ENCODE results near the gene DLG2. TPM values are rescaled to one million over a fixed set of nuclear protein-coding genes. Genes with fewer than 3 reads are reported as not detected.

The DLG2 gene
- total RNA-seq, 1 donor from 2014 or later: 0.43 TPM

GRCh38 chr11:83569134-83569805 lies 2057.9 kb downstream of the DLG2 start:
- H3K27me3 ChIP-seq: no peaks in the 10 kb centered on the region
- H3K4me1 ChIP-seq: no peaks in the 10 kb centered on the region
- H3K27ac ChIP-seq: no peak overlapping the region
- H3K36me3 ChIP-seq: no peaks in the 10 kb centered on the region
- DNase-seq (ENCODE audit: low spot score in 2 of 2): no peak
- no peak overlapping the region for H3K4me3 ChIP-seq
- TF ChIP-seq CTCF (IDR thresholded peaks at IDR 0.05): no peak
- intact Hi-C loops (cut with DNase I): no loop called here
- no peaks in the 10 kb centered on the region for H3K9me3 ChIP-seq

GRCh38 chr11:83568516-83568915 lies 2058.6 kb downstream of the DLG2 start:
- Histone ChIP-seq H3K36me3 (no peaks in the 10 kb centered on the region), H3K27me3 (no peaks in the 10 kb centered on the region), H3K4me1 (no peaks in the 10 kb centered on the region), H3K9me3 (no peaks in the 10 kb centered on the region), H3K4me3 (no peak overlapping the region), H3K27ac (no peak overlapping the region)
- no peak for TF ChIP-seq CTCF (IDR thresholded peaks at IDR 0.05)
- DNase-seq (ENCODE audit: low spot score in 2 of 2): no peak
- intact Hi-C loops (cut with DNase I): no loop called here

- no peak overlapping the region for H3K27ac ChIP-seq
- no peaks in the 10 kb centered on the region for H3K9me3 ChIP-seq
- no peaks in the 10 kb centered on the region for H3K27me3 ChIP-seq
- intact Hi-C loops (cut with DNase I): no loop called here
- no peaks in the 10 kb centered on the region for H3K36me3 ChIP-seq
- H3K4me1 ChIP-seq: no peaks in the 10 kb centered on the region
- no peak for DNase-seq (ENCODE audit: low spot score in 2 of 2)
- TF ChIP-seq CTCF (IDR thresholded peaks at IDR 0.05): no peak
- no peak overlapping the region for H3K4me3 ChIP-seq
Observed at GRCh38 chr11:83566950-83567349, 2060.2 kb downstream of the DLG2 start.

DNA sequence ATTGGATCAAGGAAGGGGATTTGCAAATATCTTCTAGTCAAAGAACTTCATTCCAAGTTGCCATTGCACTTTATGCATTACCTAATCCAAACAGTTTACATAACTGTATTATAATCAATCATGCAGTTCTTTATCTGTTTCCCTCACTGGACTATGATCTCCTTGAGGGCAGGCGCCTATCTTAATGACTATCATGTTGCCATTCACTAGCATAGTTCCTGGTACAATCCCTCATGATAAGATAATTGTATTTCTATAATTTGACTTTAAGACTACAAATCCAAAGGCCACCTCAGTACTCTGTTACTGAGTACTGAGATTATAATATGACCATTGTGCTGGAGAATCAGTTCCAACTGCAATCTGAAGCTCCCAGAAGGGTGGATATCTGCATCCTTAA lies 2062.3 kb downstream of the DLG2 start:
- Histone ChIP-seq H3K4me3 (no peak overlapping the region), H3K36me3 (no peaks in the 10 kb centered on the region), H3K9me3 (no peaks in the 10 kb centered on the region), H3K4me1 (no peaks in the 10 kb centered on the region), H3K27me3 (no peaks in the 10 kb centered on the region), H3K27ac (no peak overlapping the region)
- no peak for DNase-seq (ENCODE audit: low spot score in 2 of 2)
- TF ChIP-seq CTCF (IDR thresholded peaks at IDR 0.05): no peak
- intact Hi-C loops (cut with DNase I): no loop called here

- Histone ChIP-seq H3K4me3 (no peak overlapping the region), H3K4me1 (no peaks in the 10 kb centered on the region), H3K27me3 (no peaks in the 10 kb centered on the region), H3K9me3 (no peaks in the 10 kb centered on the region), H3K36me3 (no peaks in the 10 kb centered on the region), H3K27ac (no peak overlapping the region)
- TF ChIP-seq CTCF (IDR thresholded peaks at IDR 0.05): no peak
- no peak for DNase-seq (ENCODE audit: low spot score in 2 of 2)
- intact Hi-C loops (cut with DNase I): no loop called here
Observed at GRCh38 chr11:83558281-83558680, 2068.9 kb downstream of the DLG2 start.

GRCh38 chr11:83557653-83558052 lies 2069.5 kb downstream of the DLG2 start:
- no peaks in the 10 kb centered on the region for H3K4me1 ChIP-seq
- H3K27me3 ChIP-seq: no peaks in the 10 kb centered on the region
- intact Hi-C loops (cut with DNase I): no loop called here
- DNase-seq (ENCODE audit: low spot score in 2 of 2): no peak
- no peak for TF ChIP-seq CTCF (IDR thresholded peaks at IDR 0.05)
- H3K36me3 ChIP-seq: no peaks in the 10 kb centered on the region
- no peak overlapping the region for H3K4me3 ChIP-seq
- no peak overlapping the region for H3K27ac ChIP-seq
- H3K9me3 ChIP-seq: no peaks in the 10 kb centered on the region
